ENCODE data around the gene KLHDC4. TPM values are rescaled to one million over a fixed set of nuclear protein-coding genes. Genes with fewer than 3 reads are reported as not detected.

The KLHDC4 gene
- total and polyA plus RNA-seq, 9 of the 15 experiments (the other 6 are each of a cell fraction or from before 2014, with no cell fraction given): 1.3 to 68.1 (median 32.8) TPM

DNA sequence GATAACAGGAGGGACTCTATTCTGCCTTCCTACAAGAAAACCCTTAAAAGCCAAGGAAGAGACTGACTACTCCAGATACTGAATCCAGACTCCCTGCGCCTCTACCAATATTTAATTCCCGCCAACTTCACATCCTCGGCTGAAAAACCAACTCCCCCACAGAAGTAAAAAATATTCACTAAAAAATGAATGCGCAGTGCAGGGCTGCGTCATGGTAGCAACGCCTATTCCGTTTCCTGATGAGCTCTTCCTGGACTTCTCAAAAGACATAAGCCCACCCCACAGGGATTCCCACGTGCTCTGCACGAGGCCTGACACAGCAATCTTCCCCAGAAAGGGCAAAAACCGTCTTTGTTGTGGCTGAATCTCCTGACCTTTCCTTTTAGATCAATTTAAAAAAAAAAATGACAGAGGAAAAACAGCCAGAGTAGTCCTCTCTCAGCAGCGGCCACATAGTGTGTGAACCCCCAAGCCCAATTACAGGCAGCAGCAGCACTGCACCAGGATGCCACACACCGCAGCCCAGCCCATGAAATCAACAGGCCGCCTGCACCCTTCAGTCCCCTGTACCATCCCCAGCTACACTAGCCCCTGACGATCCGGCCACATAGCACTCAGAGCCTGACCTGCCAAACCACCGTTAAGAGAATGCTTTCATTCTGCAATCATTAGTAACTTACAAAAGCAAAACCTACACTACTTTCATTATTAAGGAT lies 23.9 kb downstream of the KLHDC4 start (continued):
- TF ChIP-seq HMG20A (CRISPR knock-in tag; conservative IDR thresholded peaks at IDR 0.05) (no peak), SMARCE1 (IDR thresholded peaks at IDR 0.05) (no peak)

DNA sequence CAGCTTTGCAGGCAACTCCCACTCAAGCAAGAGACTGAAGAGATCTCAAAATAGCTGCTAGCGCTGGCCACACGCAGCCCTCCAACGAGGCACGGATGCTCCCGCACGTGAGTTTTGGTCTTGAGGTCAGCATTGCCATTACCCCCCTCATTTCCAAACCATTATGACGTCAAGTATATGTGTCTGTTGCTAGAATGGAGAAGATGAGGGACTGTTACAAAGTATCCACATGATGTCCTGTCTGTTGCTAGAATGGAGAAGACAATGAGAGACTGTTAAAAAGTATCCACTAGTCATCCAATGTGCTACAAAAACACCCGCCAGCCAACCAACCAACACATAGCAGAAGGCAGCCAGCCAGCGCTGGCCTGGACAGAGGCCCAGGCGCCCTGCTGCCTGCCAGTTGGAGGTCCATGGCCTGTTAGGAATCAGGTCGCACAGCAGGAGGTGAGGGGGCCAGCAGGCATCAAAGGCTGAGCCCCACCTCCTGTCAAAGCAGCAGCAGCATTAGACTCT lies 24.8 kb downstream of the KLHDC4 start:
- Histone ChIP-seq H3K9ac (ENCODE audit: insufficient read depth in 1 of 2, low read depth in 2 of 2, low read length in 2 of 2) (peak overlapping the region in 1 of 2 experiments; percentile 14; a peak in 1 of 4 replicates), H3K4me1 (replicated peaks in 1 of 2; ENCODE audit: control insufficient read depth in 2 of 2, insufficient read depth in 2 of 2, low read length in 2 of 2) (peaks cover 0 to 7% of the 10 kb centered on the region in 2 experiments; a peak in 3 of 5 replicates), H3K27me3 (ENCODE audit: control insufficient read depth in 2 of 2, insufficient read depth in 2 of 2, low read length in 2 of 2) (no peaks in the 10 kb centered on the region), H2AFZ (ENCODE audit: low read depth, low read length) (no peak overlapping the region), H3K9me3 (replicated peaks; ENCODE audit: control insufficient read depth, insufficient read depth, low read depth, low read length) (no peaks in the 10 kb centered on the region), H3K4me2 (ENCODE audit: insufficient read depth, low read length) (no peak overlapping the region), H3K4me3 (no peak overlapping the region), H3K36me3 (ENCODE audit: control insufficient read depth, insufficient read depth, low read length) (peaks cover 74% of the 10 kb centered on the region), H3K27ac (ENCODE audit: extremely low read depth, low read depth, low read length) (no peak overlapping the region), H3K9me1 (ENCODE audit: control insufficient read depth, insufficient read depth, low read length) (no peaks in the 10 kb centered on the region), H3K79me2 (ENCODE audit: control insufficient read depth, insufficient read depth, low read length) (peaks cover 20% of the 10 kb centered on the region; the same call in 2 of the 3 replicates), H4K20me1 (replicated peaks; ENCODE audit: control insufficient read depth, insufficient read depth, low read length) (peaks cover 8% of the 10 kb centered on the region)
- in situ Hi-C loops (cut with MboI) (no loop called here), intact Hi-C loops (cut with micrococcal nuclease) (no loop called here)
- no peak for TF ChIP-seq ZNF311 (CRISPR knock-in tag; IDR thresholded peaks at IDR 0.05)
- TF ChIP-seq, protein P1, sequence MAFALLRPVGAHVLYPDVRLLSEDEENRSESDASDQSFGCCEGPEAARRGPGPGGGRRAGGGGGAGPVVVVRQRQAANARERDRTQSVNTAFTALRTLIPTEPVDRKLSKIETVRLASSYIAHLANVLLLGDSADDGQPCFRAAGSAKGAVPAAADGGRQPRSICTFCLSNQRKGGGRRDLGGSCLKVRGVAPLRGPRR (CRISPR knock-in tag; IDR thresholded peaks at IDR 0.05): no peak
- 90% methylated on average over 11 of the region's 11 CpGs for WGBS (ENCODE audit: insufficient coverage, low coverage, missing lambda C conversion rate)
- ChIA-PET POLR2A (no interaction called here), CTCF (ENCODE audit: low intra/inter-chr PET ratio) (no interaction called here)
- no peak for DNase-seq (ENCODE audit: extremely low read depth in 1 of 4, low spot score in 3 of 4)
- BruUV-seq (replicated peaks): no TSS peak
- no peak for FAIRE-seq
- no peak for ATAC-seq
